Gastrocnemius medialis (tissue), 4 donors: ENCODE measurements around the gene CPM.

Experiments used
- POLR2A ChIP-seq, 2 donors: fragments of 450-650 bp; IDR thresholded peaks; one replicate each; pipeline ENCODE4 v1.6.1; 2017; ENCODE audit warnings: antibody characterized with exemption in 2 of 2, mild to moderate bottlenecking in 2 of 2, moderate library complexity in 2 of 2
- TF ChIP-seq, protein P1 (sequence below), 5 experiments: fragments of 450-650 bp in 3 of 5; fragments of 200-600 bp in 2 of 5; sonication (generic) in 2 of 5; IDR thresholded peaks in 4 of 5; conservative IDR thresholded peaks in 1 of 5; 1 replicate in 4 of 5; 2 replicates in 1 of 5; pipeline ENCODE4 v1.5.1; 2016 to 2019; ENCODE audit warnings: antibody characterized with exemption in 5 of 5, mild to moderate bottlenecking in 3 of 5, moderate library complexity in 3 of 5

DNA sequence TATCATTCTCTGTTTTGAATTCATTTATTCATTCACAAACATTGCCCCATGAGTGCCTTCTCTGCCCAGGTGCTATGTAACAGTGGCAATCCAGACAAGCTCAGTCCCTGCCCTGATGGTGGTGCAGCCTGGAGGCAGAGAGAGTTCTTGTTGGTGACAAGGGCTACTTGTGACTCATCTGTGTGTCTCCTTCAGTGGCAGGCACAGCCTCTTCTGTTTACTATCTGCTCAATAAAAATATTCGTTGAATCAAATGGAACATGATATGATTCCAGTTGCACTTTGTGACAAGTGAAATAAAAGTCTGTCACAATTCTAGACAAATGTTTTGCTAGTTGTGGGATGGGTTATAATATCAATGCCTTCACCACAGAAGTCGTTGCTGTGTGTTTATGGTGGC lies 20.6 kb upstream of the CPM start:
- TF ChIP-seq, protein P1, sequence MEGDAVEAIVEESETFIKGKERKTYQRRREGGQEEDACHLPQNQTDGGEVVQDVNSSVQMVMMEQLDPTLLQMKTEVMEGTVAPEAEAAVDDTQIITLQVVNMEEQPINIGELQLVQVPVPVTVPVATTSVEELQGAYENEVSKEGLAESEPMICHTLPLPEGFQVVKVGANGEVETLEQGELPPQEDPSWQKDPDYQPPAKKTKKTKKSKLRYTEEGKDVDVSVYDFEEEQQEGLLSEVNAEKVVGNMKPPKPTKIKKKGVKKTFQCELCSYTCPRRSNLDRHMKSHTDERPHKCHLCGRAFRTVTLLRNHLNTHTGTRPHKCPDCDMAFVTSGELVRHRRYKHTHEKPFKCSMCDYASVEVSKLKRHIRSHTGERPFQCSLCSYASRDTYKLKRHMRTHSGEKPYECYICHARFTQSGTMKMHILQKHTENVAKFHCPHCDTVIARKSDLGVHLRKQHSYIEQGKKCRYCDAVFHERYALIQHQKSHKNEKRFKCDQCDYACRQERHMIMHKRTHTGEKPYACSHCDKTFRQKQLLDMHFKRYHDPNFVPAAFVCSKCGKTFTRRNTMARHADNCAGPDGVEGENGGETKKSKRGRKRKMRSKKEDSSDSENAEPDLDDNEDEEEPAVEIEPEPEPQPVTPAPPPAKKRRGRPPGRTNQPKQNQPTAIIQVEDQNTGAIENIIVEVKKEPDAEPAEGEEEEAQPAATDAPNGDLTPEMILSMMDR (IDR thresholded peaks at IDR 0.05 in 4 of 5, conservative IDR thresholded peaks at IDR 0.05 in 1 of 5): no peak
- TF ChIP-seq POLR2A (IDR thresholded peaks at IDR 0.05): no peak
